SK-N-SH (cell line): ENCODE results near the gene UBE3C. TPM values are rescaled to one million over a fixed set of nuclear protein-coding genes. Genes with fewer than 3 reads are reported as not detected.

ENCODE experiments used
- CTCF ChIA-PET: fragments of 300-600, 350-600 bp; formaldehyde crosslinking; extraction: SDS; loops from one replicate; lab custom pipeline; 2021; lab: Yijun Ruan, JAX
- POLR2A ChIA-PET: fragments of 350-600 bp; sonication (Branson Sonifier 250); formaldehyde crosslinking; extraction: SDS; loops from one replicate; lab custom pipeline; 2020; ENCODE audit warnings: antibody characterized with exemption, inconsistent platforms; lab: Yijun Ruan, JAX
- DNase-seq: peaks from one replicate; pipeline ENCODE4 v3.0.0; 2012
- H2AFZ ChIP-seq: fragments of 200-600 bp; sonication (generic); 2 replicates; pipeline ENCODE4 v1.8.1; 2016; ENCODE audit warnings: antibody characterized with exemption, mild to moderate bottlenecking, low read depth
- H3F3A ChIP-seq: fragments of 200-600 bp; sonication (generic); replicated peaks from 2 replicates; pipeline ENCODE3; 2016; ENCODE audit warnings: antibody characterized with exemption, mild to moderate bottlenecking; ENCODE audit not compliant: insufficient read depth
- H3K27ac ChIP-seq, 2 experiments: fragments of 200-500 bp in 1 of 2; fragments of 200-600 bp in 1 of 2; sonication (Bioruptor generic) in 1 of 2; sonication (generic), shearing (Covaris generic) in 1 of 2; 2 replicates each; pipeline versions ENCODE4 v1.5.1 to v1.6.1; 2014 to 2016; ENCODE audit warnings: low read depth in 2 of 2, inconsistent platforms in 1 of 2, low read length in 1 of 2, mild to moderate bottlenecking in 1 of 2, mixed read lengths in 1 of 2
- H3K27me3 ChIP-seq: fragments of 200-600 bp; sonication (generic), shearing (Covaris generic); 2 replicates; pipeline ENCODE4 v1.6.1; 2016; ENCODE audit warnings: mixed run types; ENCODE audit not compliant: insufficient read depth
- H3K36me3 ChIP-seq, 2 experiments: fragments of 200-500 bp in 1 of 2; fragments of 200-600 bp in 1 of 2; sonication (Bioruptor generic) in 1 of 2; sonication (generic) in 1 of 2; replicated peaks in 1 of 2; 2 replicates each; pipeline versions ENCODE3 to v1.5.1; 2014 to 2016; ENCODE audit warnings: low read length in 1 of 2, mild to moderate bottlenecking in 1 of 2; ENCODE audit not compliant: insufficient read depth in 2 of 2, control insufficient read depth in 1 of 2
- H3K4me1 ChIP-seq, 2 experiments: fragments of 200-500 bp in 1 of 2; fragments of 200-600 bp in 1 of 2; sonication (Bioruptor generic) in 1 of 2; sonication (generic), shearing (Covaris generic) in 1 of 2; 2 replicates each; pipeline versions ENCODE4 v1.5.1 to v1.6.1; 2014 to 2016; ENCODE audit warnings: low read depth in 1 of 2, low read length in 1 of 2, mixed run types in 1 of 2; ENCODE audit not compliant: insufficient read depth in 2 of 2, control insufficient read depth in 1 of 2
- H3K4me2 ChIP-seq: fragments of 200-600 bp; sonication (generic), shearing (Covaris generic); 2 replicates; pipeline ENCODE4 v1.6.1; 2017; ENCODE audit warnings: mixed run types
- H3K4me3 ChIP-seq, 2 experiments: fragments of 200-500 bp in 1 of 2; fragments of 200-600 bp in 1 of 2; sonication (Bioruptor generic) in 1 of 2; sonication (generic), shearing (Covaris generic) in 1 of 2; 2 replicates each; pipeline versions ENCODE4 v1.5.1 to v1.8.1; 2014 to 2016; ENCODE audit warnings: low read depth in 2 of 2, inconsistent platforms in 1 of 2, low read length in 1 of 2, mild to moderate bottlenecking in 1 of 2, mixed read lengths in 1 of 2, moderate library complexity in 1 of 2
- H3K79me2 ChIP-seq: fragments of 200-600 bp; sonication (generic); 2 replicates; pipeline ENCODE4 v1.8.1; 2017; ENCODE audit warnings: mild to moderate bottlenecking; ENCODE audit not compliant: insufficient read depth
- H3K9ac ChIP-seq: fragments of 200-600 bp; sonication (generic); 2 replicates; pipeline ENCODE4 v1.6.1; 2017; ENCODE audit warnings: mixed run types
- H3K9me2 ChIP-seq: fragments of 200-600 bp; sonication (generic); 2 replicates; pipeline ENCODE4 v1.6.1; 2017; ENCODE audit warnings: mixed run types
- H3K9me3 ChIP-seq: fragments of 200-600 bp; sonication (generic); 2 replicates; pipeline ENCODE4 v1.6.1; 2017; ENCODE audit warnings: mixed run types, mild to moderate bottlenecking, moderate library complexity
- H4K20me1 ChIP-seq: fragments of 200-600 bp; sonication (generic); 2 replicates; pipeline ENCODE4 v1.6.1; 2017; ENCODE audit warnings: mild to moderate bottlenecking, mixed run types; ENCODE audit not compliant: insufficient read depth
- CTCF ChIP-seq: fragments of 200-600 bp; sonication (generic); IDR thresholded peaks from 2 replicates; pipeline ENCODE4 v1.6.1; 2017; ENCODE audit warnings: antibody characterized with exemption, mild to moderate bottlenecking, moderate library complexity
- ELF1 ChIP-seq: IDR thresholded peaks from 2 replicates; pipeline ENCODE4 v1.4.0; 2012
- EP300 ChIP-seq, 2 experiments: IDR thresholded peaks; 2 replicates each; pipeline versions ENCODE4 v1.4.0 to v1.6.1; 2012; ENCODE audit warnings: borderline replicate concordance in 1 of 2, low read depth in 1 of 2, low read length in 1 of 2
- FOXJ3 ChIP-seq: sonication (generic); formaldehyde crosslinking; IDR thresholded peaks from 2 replicates; pipeline ENCODE4 v1.5.1; 2020; ENCODE audit warnings: mild to moderate bottlenecking, missing genetic modification reagents
- FOXM1 ChIP-seq: IDR thresholded peaks from 2 replicates; pipeline ENCODE4 v1.4.0; 2012; ENCODE audit warnings: low read depth, mild to moderate bottlenecking
- GABPA ChIP-seq: IDR thresholded peaks from 2 replicates; pipeline ENCODE4 v1.4.0; 2012; ENCODE audit warnings: low read depth, mild to moderate bottlenecking
- IRF3 ChIP-seq: fragments of 150-350 bp; IDR thresholded peaks from 2 replicates; pipeline ENCODE4 v1.6.1; 2016; ENCODE audit warnings: mild to moderate bottlenecking, low read depth, low read length
- JUND ChIP-seq: IDR thresholded peaks from 2 replicates; pipeline ENCODE4 v1.4.0; 2012
- MAX ChIP-seq: IDR thresholded peaks from 2 replicates; pipeline ENCODE4 v1.4.0; 2012; ENCODE audit warnings: low read depth
- MEF2A ChIP-seq: IDR thresholded peaks from 2 replicates; pipeline ENCODE4 v1.4.0; 2012; ENCODE audit warnings: low read depth, borderline replicate concordance
- NRF1 ChIP-seq: IDR thresholded peaks from 2 replicates; pipeline ENCODE4 v1.6.1; 2012; ENCODE audit warnings: low read depth, mild to moderate bottlenecking, low read length
- PBX3 ChIP-seq: IDR thresholded peaks from 2 replicates; pipeline ENCODE4; 2012
- RAD21 ChIP-seq: IDR thresholded peaks from 2 replicates; pipeline ENCODE4 v1.6.1; 2012; ENCODE audit warnings: mild to moderate bottlenecking, low read length
- RCOR1 ChIP-seq: fragments of 150-350 bp; IDR thresholded peaks from 2 replicates; pipeline ENCODE4 v1.6.1; 2017; ENCODE audit warnings: antibody characterized with exemption, low read length
- REST ChIP-seq: IDR thresholded peaks from 2 replicates; pipeline ENCODE4 v1.6.1; 2012; ENCODE audit warnings: mild to moderate bottlenecking, low read depth, low read length, moderate library complexity
- RFX5 ChIP-seq: IDR thresholded peaks from 2 replicates; pipeline ENCODE4 v1.6.1; 2012; ENCODE audit warnings: mild to moderate bottlenecking, improper control_type of control experiment, low read length
- RXRA ChIP-seq: IDR thresholded peaks from 2 replicates; pipeline ENCODE4 v1.4.0; 2012; ENCODE audit warnings: low read depth, mild to moderate bottlenecking, borderline replicate concordance
- SMC3 ChIP-seq: IDR thresholded peaks from 2 replicates; pipeline ENCODE4 v1.6.1; 2012; ENCODE audit warnings: low read depth, low read length, improper control_type of control experiment
- TEAD4 ChIP-seq: IDR thresholded peaks from 2 replicates; pipeline ENCODE4 v1.4.0; 2012; ENCODE audit warnings: mild to moderate bottlenecking, borderline replicate concordance; ENCODE audit not compliant: insufficient read depth
- YY1 ChIP-seq: IDR thresholded peaks from 2 replicates; pipeline ENCODE4 v1.4.0; 2012; ENCODE audit warnings: low read depth, mild to moderate bottlenecking
- WGBS: methylation state at CpG from one replicate; pipeline ENCODE4 v1.1.6; 2017; ENCODE audit warnings: low lambda C conversion rate; 5-methylcytosine and 5-hydroxymethylcytosine counted together
- polyA plus RNA-seq, 3 experiments: library from polyadenylated mRNA; depleted of rRNA; stranded (reverse); fragments of >200 nt; gene quantifications; 2 replicates each; pipeline ENCODE4 v1.2.3, GENCODE V29; 2012

The UBE3C gene
- polyA plus RNA-seq, 1 of the 3 experiments (the other 2 are of a cell fraction): 48.4 TPM

GRCh38 chr7:157313645-157314044 is 174.9 kb downstream of the UBE3C start:
- no peak overlapping the region for H2AFZ ChIP-seq

More at GRCh38 chr7:157313645-157314044, 174.9 kb downstream of the UBE3C start:
- Histone ChIP-seq H3K4me1 (peaks cover 4 to 22% of the 10 kb centered on the region in 2 experiments; a peak in 3 of 4 replicates), H3F3A (peaks cover 27% of the 10 kb centered on the region), H3K9me2 (no peaks in the 10 kb centered on the region), H3K4me3 (no peak overlapping the region), H4K20me1 (no peaks in the 10 kb centered on the region), H3K9ac (no peak overlapping the region), H3K27ac (no peak overlapping the region), H3K36me3 (no peaks in the 10 kb centered on the region), H3K27me3 (no peaks in the 10 kb centered on the region), H3K4me2 (no peak overlapping the region), H3K79me2 (no peaks in the 10 kb centered on the region), H3K9me3 (no peaks in the 10 kb centered on the region)
- POLR2A ChIA-PET: no interaction called here
- no peak for TF ChIP-seq NRF1
- TF ChIP-seq SMC3: no peak
- TF ChIP-seq RAD21: no peak
- TF ChIP-seq PBX3: no peak
- no peak for TF ChIP-seq MEF2A
- no peak for TF ChIP-seq YY1
- TF ChIP-seq CTCF: no peak
- TF ChIP-seq EP300 (IDR thresholded peaks at IDR 0.05; ENCODE audit: borderline replicate concordance in 1 of 2, low read depth in 1 of 2, low read length in 1 of 2): no peak
- TF ChIP-seq RFX5: no peak
- TF ChIP-seq RCOR1: no peak
- TF ChIP-seq FOXJ3 (CRISPR knock-in tag): no peak
- no peak for TF ChIP-seq FOXM1
- TF ChIP-seq JUND: no peak
- TF ChIP-seq ELF1: no peak
- TF ChIP-seq RXRA: no peak
- TF ChIP-seq GABPA: no peak
- no peak for TF ChIP-seq MAX
- no peak for TF ChIP-seq IRF3
- TF ChIP-seq TEAD4: no peak
- no peak for TF ChIP-seq REST
- WGBS: 94% methylated on average over 15 of the region's 15 CpGs
- no peak for DNase-seq
- CTCF ChIA-PET: interaction anchor here (1.9 kb wide), 1 partner anchor 40 kb away, joined by 6 read pairs; no protein-coding TSS in a partner anchor
